Caco-2 (cell line): ENCODE data around the gene PIEZO1. TPM values are rescaled to one million over a fixed set of nuclear protein-coding genes. Genes with fewer than 3 reads are reported as not detected.

ENCODE experiments used
- BruUV-seq: library from RNA; stranded (reverse); fragments of 400-500 nt; replicated peaks from 2 replicates; lab custom pipeline; 2021; lab: Mats Ljungman, UMichigan
- CTCF ChIA-PET: fragments of 300-600 bp; sonication (Branson Sonifier 250); formaldehyde crosslinking; loops from one replicate; lab custom pipeline; 2022; ENCODE audit warnings: antibody characterized with exemption; lab: Charles Lee
- POLR2A ChIA-PET: fragments of 300-600 bp; sonication (Branson Sonifier 250); formaldehyde crosslinking; loops from one replicate; lab custom pipeline; 2022; ENCODE audit warnings: antibody characterized with exemption; lab: Charles Lee
- DNase-seq, 2 experiments: peaks; one replicate each; pipeline versions ENCODE4 v3.0.0 to v3.0.0-alpha.2; 2020 to 2022
- H3K27me3 ChIP-seq: replicated peaks from 2 replicates; pipeline ENCODE4 v1.6.0; 2011; ENCODE audit warnings: low read length; ENCODE audit not compliant: control insufficient read depth, insufficient read depth
- H3K36me3 ChIP-seq: 2 replicates; pipeline ENCODE4 v1.5.1; 2011; ENCODE audit warnings: low read length; ENCODE audit not compliant: control insufficient read depth, insufficient read depth
- H3K4me1 ChIP-seq: fragments of 250-450 bp; sonication (Bioruptor Pico); 2 replicates; pipeline ENCODE4 v1.5.1; 2020; ENCODE audit warnings: mild to moderate bottlenecking
- H3K4me3 ChIP-seq: 2 replicates; pipeline ENCODE4 v1.5.1; 2011; ENCODE audit warnings: low read depth, mild to moderate bottlenecking, control low read depth, low read length
- H3K9me3 ChIP-seq: fragments of 250-450 bp; sonication (Bioruptor Pico); 2 replicates; pipeline ENCODE4 v1.5.1; 2020; ENCODE audit warnings: mild to moderate bottlenecking, moderate library complexity
- H3K27ac Mint-ChIP-seq: one replicate; pipeline ENCODE4 v1.8.0; 2022; ENCODE audit warnings: mixed read lengths; ENCODE audit not compliant: unreplicated experiment
- H3K27me3 Mint-ChIP-seq: one replicate; pipeline ENCODE4 v1.8.0; 2022; ENCODE audit warnings: mixed read lengths; ENCODE audit not compliant: insufficient read depth, unreplicated experiment
- H3K36me3 Mint-ChIP-seq: one replicate; pipeline ENCODE4 v1.8.0; 2022; ENCODE audit warnings: mild to moderate bottlenecking, mixed read lengths; ENCODE audit not compliant: insufficient read depth, unreplicated experiment
- H3K4me1 Mint-ChIP-seq: one replicate; pipeline ENCODE4 v1.8.0; 2022; ENCODE audit warnings: low read depth, mixed read lengths; ENCODE audit not compliant: unreplicated experiment
- H3K4me3 Mint-ChIP-seq: one replicate; pipeline ENCODE4 v1.8.0; 2022; ENCODE audit warnings: mild to moderate bottlenecking, moderate library complexity, mixed read lengths; ENCODE audit not compliant: unreplicated experiment
- H3K9me3 Mint-ChIP-seq: one replicate; pipeline ENCODE4 v1.8.0; 2022; ENCODE audit warnings: mixed read lengths; ENCODE audit not compliant: unreplicated experiment
- intact Hi-C: fragments of 100-400 bp; cut with micrococcal nuclease; formaldehyde crosslinking; loops from one replicate; pipeline ENCODE4 v1.10.0; 2022; ENCODE audit not compliant: unreplicated experiment
- total RNA-seq: library from RNA; stranded (reverse); gene quantifications from 2 replicates; pipeline ENCODE4 v1.2.3, GENCODE V29; 2022
- TF ChIP-seq, protein P1 (sequence below), 2 experiments: fragments of 200-600 bp in 1 of 2; IDR thresholded peaks; 1 replicate in 1 of 2; 2 replicates in 1 of 2; pipeline versions ENCODE4 v1.5.1 to v1.8.0; 2011 to 2022; ENCODE audit warnings: antibody characterized with exemption in 1 of 2, control low read depth in 1 of 2, inconsistent platforms in 1 of 2, low read depth in 1 of 2, low read length in 1 of 2, mild to moderate bottlenecking in 1 of 2, moderate library complexity in 1 of 2; ENCODE audit not compliant: insufficient read depth in 1 of 2, severe bottlenecking in 1 of 2, unreplicated experiment in 1 of 2

PIEZO1 gene
- total RNA-seq, 1 experiment from 2014 or later = 248 TPM

DNA sequence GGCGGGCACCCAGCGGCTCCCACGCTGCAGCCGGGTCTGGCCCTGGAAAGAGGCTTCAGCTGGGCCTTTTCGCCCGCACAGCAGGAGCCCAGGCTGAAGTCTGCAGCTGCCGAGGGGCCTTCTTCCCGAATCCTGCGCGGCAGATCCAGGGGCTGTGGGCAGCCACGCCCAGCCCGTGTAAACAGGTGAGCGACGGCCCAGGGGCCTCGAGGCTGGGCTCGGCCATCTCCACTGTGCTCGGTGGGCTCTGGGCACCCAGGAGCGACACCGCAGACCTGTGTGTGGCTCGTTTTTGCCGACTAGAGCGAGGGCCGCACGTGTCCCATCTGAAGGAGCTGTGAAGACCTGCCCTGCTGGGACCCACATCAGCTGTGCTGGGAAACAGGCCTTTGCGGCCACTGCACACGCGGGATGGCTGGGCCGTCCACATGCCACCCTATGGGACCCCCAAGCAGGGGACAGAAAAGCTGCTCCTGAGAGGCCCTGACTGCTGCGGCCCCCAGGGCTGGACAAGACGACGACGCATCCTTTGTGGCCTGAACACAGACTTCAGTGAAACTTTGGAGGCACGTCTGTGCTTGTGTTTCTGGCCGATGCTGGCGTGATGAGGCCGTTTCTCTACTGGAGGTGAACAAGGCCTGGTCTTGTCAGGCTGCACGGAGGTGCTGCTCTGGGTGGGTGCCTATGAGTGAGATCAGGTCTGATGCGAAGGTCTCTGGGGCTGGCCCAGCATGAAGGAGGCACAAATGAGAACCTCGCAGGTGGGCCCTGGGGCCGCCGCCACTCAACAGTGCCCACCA is 31.9 kb upstream of the PIEZO1 start:
- Histone ChIP-seq H3K4me1 (peaks cover 5% of the 10 kb centered on the region), H3K4me3 (no peak overlapping the region), H3K27me3 (no peaks in the 10 kb centered on the region), H3K36me3 (no peaks in the 10 kb centered on the region), H3K9me3 (no peaks in the 10 kb centered on the region)
- no peaks in the 10 kb centered on the region for H3K4me1 Mint-ChIP-seq
- H3K4me3 Mint-ChIP-seq = no peak overlapping the region
- no peak for DNase-seq
- ChIA-PET POLR2A (interaction anchor here (0.5 kb wide), 1 partner anchor 840 kb away, joined by 4 read pairs; no protein-coding TSS in a partner anchor), CTCF (interaction anchor here (1.0 kb wide), 1 partner anchor 41 kb away, joined by 3 read pairs; no protein-coding TSS in a partner anchor)
- BruUV-seq = no TSS peak
- TF ChIP-seq, protein P1, sequence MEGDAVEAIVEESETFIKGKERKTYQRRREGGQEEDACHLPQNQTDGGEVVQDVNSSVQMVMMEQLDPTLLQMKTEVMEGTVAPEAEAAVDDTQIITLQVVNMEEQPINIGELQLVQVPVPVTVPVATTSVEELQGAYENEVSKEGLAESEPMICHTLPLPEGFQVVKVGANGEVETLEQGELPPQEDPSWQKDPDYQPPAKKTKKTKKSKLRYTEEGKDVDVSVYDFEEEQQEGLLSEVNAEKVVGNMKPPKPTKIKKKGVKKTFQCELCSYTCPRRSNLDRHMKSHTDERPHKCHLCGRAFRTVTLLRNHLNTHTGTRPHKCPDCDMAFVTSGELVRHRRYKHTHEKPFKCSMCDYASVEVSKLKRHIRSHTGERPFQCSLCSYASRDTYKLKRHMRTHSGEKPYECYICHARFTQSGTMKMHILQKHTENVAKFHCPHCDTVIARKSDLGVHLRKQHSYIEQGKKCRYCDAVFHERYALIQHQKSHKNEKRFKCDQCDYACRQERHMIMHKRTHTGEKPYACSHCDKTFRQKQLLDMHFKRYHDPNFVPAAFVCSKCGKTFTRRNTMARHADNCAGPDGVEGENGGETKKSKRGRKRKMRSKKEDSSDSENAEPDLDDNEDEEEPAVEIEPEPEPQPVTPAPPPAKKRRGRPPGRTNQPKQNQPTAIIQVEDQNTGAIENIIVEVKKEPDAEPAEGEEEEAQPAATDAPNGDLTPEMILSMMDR (IDR thresholded peaks at IDR 0.05; ENCODE audit: insufficient read depth in 1 of 2, low read depth in 1 of 2, low read length in 1 of 2, severe bottlenecking in 1 of 2, unreplicated experiment in 1 of 2) = no peak
- no peak overlapping the region for H3K27ac Mint-ChIP-seq
- no peaks in the 10 kb centered on the region for H3K9me3 Mint-ChIP-seq
- intact Hi-C loops = loop anchor here (1.0 to 2.0 kb wide), 3 partner anchors 40 to 400 kb away; partner anchors contain the start of genes TRAPPC2L and ZNF778
- peaks cover 55% of the 10 kb centered on the region for H3K36me3 Mint-ChIP-seq
- H3K27me3 Mint-ChIP-seq = no peaks in the 10 kb centered on the region

DNA sequence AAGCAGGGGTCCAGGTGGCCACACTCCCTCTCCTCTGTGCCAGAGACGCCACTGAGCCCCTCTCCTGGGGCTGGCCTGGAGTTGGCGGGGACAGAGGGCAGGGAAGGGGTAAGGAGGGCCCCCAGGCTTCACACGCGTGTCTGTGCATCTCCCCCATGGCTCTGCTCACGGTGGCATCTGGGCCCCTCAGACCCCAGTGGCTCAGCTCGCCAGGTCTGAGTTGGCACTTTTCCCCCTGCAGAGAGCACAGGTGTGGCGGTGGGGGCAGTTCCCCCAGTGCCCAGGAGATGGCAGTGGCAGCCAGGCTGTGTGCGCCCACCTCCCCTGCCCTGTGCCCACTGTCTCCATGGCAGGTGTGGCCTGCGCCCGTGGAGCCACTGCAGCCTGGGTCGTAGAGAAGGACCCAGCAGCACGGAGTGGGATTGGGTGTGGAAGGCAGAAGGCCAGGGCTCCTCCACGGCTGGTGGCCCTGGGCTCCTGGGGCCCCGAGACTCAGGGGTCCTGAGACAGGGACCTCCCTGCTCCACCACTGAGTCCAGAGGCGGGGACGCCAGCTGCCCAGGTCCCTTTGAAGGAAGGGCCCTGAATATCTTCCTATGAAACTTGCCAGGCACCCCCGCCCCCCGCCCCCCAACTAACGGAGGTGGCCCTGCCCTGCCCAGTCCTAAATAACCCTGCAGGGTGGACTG is 31.0 kb upstream of the PIEZO1 start:
- ChIA-PET CTCF (interaction anchor here (0.6 to 1.5 kb wide), 3 partner anchors 41 to 180 kb away, joined by 3 to 7 read pairs (median 4); partner anchors contain the start of genes GALNS and TRAPPC2L), POLR2A (no interaction called here)
- no TSS peak for BruUV-seq
- Mint-ChIP-seq H3K4me1 (no peaks in the 10 kb centered on the region), H3K27me3 (no peaks in the 10 kb centered on the region), H3K4me3 (no peak overlapping the region), H3K36me3 (peaks cover 64% of the 10 kb centered on the region), H3K9me3 (no peaks in the 10 kb centered on the region), H3K27ac (no peak overlapping the region)
- no peaks in the 10 kb centered on the region for H3K9me3 ChIP-seq
- peak in 1 of 2 experiments; percentile 79 for DNase-seq
- TF ChIP-seq, protein P1 (IDR thresholded peaks at IDR 0.05; ENCODE audit: insufficient read depth in 1 of 2, low read depth in 1 of 2, low read length in 1 of 2, severe bottlenecking in 1 of 2, unreplicated experiment in 1 of 2) = peak; percentile 86 to 90
- H3K27me3 ChIP-seq = no peaks in the 10 kb centered on the region
- H3K4me3 ChIP-seq = no peak overlapping the region
- peaks cover 5% of the 10 kb centered on the region for H3K4me1 ChIP-seq
- intact Hi-C loops = loop anchor here (1.0 to 2.0 kb wide), 3 partner anchors 41 to 401 kb away; partner anchors contain the start of genes TRAPPC2L and ZNF778
- no peaks in the 10 kb centered on the region for H3K36me3 ChIP-seq

GRCh38 chr16:88815227-88815626 is 30.2 kb upstream of the PIEZO1 start:
- Histone ChIP-seq H3K4me1 (peaks cover 10% of the 10 kb centered on the region), H3K9me3 (no peaks in the 10 kb centered on the region), H3K4me3 (no peak overlapping the region), H3K36me3 (peaks cover 2% of the 10 kb centered on the region), H3K27me3 (no peaks in the 10 kb centered on the region)
- intact Hi-C loops = no loop called here
- no peaks in the 10 kb centered on the region for H3K4me1 Mint-ChIP-seq
- DNase-seq = no peak
- peaks cover 72% of the 10 kb centered on the region for H3K36me3 Mint-ChIP-seq
- TF ChIP-seq, protein P1 (IDR thresholded peaks at IDR 0.05; ENCODE audit: insufficient read depth in 1 of 2, low read depth in 1 of 2, low read length in 1 of 2, severe bottlenecking in 1 of 2, unreplicated experiment in 1 of 2) = no peak
- no peak overlapping the region for H3K4me3 Mint-ChIP-seq
- ChIA-PET CTCF (interaction anchor here (0.6 to 1.5 kb wide), 3 partner anchors 42 to 179 kb away, joined by 3 to 7 read pairs (median 4); partner anchors contain the start of genes GALNS and TRAPPC2L), POLR2A (no interaction called here)
- no TSS peak for BruUV-seq
- H3K27ac Mint-ChIP-seq = no peak overlapping the region
- H3K9me3 Mint-ChIP-seq = no peaks in the 10 kb centered on the region
- H3K27me3 Mint-ChIP-seq = no peaks in the 10 kb centered on the region
